Left lung (tissue), 10 donors: ENCODE data around the gene PIK3R1. TPM values are rescaled to one million over a fixed set of nuclear protein-coding genes. Genes with fewer than 3 reads are reported as not detected.

Experiments used
- ATAC-seq: fragments of 200-7000 bp; cut with Tn5 transposase; one replicate; pipeline ENCODE4 v1.9.1; 2020; ENCODE audit warnings: moderate library complexity
- DNase-seq, 4 donors: peaks; one replicate each; pipeline ENCODE4 v3.0.0-alpha.2; 2013 to 2020
- H3K27ac ChIP-seq, 2 donors: fragments of 200-600 bp; sonication (generic) in 1 of 2; one replicate each; pipeline versions ENCODE4 v1.5.0 to v1.8.0; 2020 to 2021
- H3K27me3 ChIP-seq, 2 donors: fragments of 200-600 bp; sonication (generic) in 1 of 2; one replicate each; pipeline versions ENCODE4 v1.5.0 to v1.8.0; 2020 to 2021
- H3K36me3 ChIP-seq, 2 donors: fragments of 200-600 bp; sonication (generic) in 1 of 2; one replicate each; pipeline versions ENCODE4 v1.5.0 to v1.8.0; 2020 to 2021
- H3K4me1 ChIP-seq, 2 donors: fragments of 200-600 bp; one replicate each; pipeline ENCODE4 v1.8.0; 2021
- H3K4me3 ChIP-seq, 2 donors: fragments of 200-600 bp; sonication (generic) in 1 of 2; one replicate each; pipeline versions ENCODE4 v1.5.0 to v1.8.0; 2020 to 2021; ENCODE audit warnings: mild to moderate bottlenecking in 1 of 2
- H3K9me3 ChIP-seq, 2 donors: fragments of 200-600 bp; sonication (generic) in 1 of 2; one replicate each; pipeline versions ENCODE4 v1.5.0 to v1.8.0; 2020 to 2021
- CTCF ChIP-seq, 2 donors: fragments of 200-600 bp; sonication (generic) in 1 of 2; IDR thresholded peaks; one replicate each; pipeline versions ENCODE4 v1.5.0 to v1.8.0; 2021; ENCODE audit warnings: antibody characterized with exemption in 2 of 2
- intact Hi-C, 2 donors: fragments of 100-400 bp; cut with DNase I; formaldehyde crosslinking; loops; one replicate each; pipeline versions ENCODE4 v1.11.2 to v1.14.2; 2022
- polyA plus RNA-seq, 6 donors: library from polyadenylated mRNA; unstranded; fragments of 120-200 nt; gene quantifications; one replicate each; pipeline ENCODE4 v1.2.1, GENCODE V29; 2013; ENCODE audit not compliant: insufficient read length in 6 of 6
- total RNA-seq, 2 donors: library from RNA; stranded (reverse); fragmentation: NEBNext Ultra II Directional; extraction: Animal tissue kit (Norgen Biotek cat#: 25700); gene quantifications; one replicate each; pipeline ENCODE4 v1.2.1, GENCODE V29; 2021
- donor health status: DM: no; HTN: yes; CAD: no.
- donor health status: DM: no; HTN: no; CAD: no.

Gene PIK3R1
- total and polyA plus RNA-seq, 8 donors = 70.9 to 92.9 (median 80.5) TPM

- no peak overlapping the region for H3K27ac ChIP-seq
- ATAC-seq = no peak
Observed at GRCh38 chr5:68303038-68303738, 87.6 kb downstream of the PIK3R1 start.

GRCh38 chr5:68303754-68304420, 88.3 kb downstream of the PIK3R1 start:
- Histone ChIP-seq H3K27me3 (no peaks in the 10 kb centered on the region), H3K4me3 (no peak overlapping the region), H3K27ac (no peak overlapping the region), H3K4me1 (no peaks in the 10 kb centered on the region), H3K9me3 (no peaks in the 10 kb centered on the region), H3K36me3 (peaks cover 0 to 18% of the 10 kb centered on the region in 2 donors)
- DNase-seq (no peak), ATAC-seq (no peak)
- TF ChIP-seq CTCF (IDR thresholded peaks at IDR 0.05) = no peak
- intact Hi-C loops = no loop called here

More at GRCh38 chr5:68303038-68303738, 87.6 kb downstream of the PIK3R1 start:
- Histone ChIP-seq H3K36me3 (peaks cover 0 to 25% of the 10 kb centered on the region in 2 donors), H3K4me1 (no peaks in the 10 kb centered on the region), H3K27me3 (no peaks in the 10 kb centered on the region), H3K9me3 (no peaks in the 10 kb centered on the region), H3K4me3 (no peak overlapping the region)
- no peak for DNase-seq
- intact Hi-C loops = no loop called here
- TF ChIP-seq CTCF (IDR thresholded peaks at IDR 0.05) = no peak

- H3K4me3 ChIP-seq = no peak overlapping the region
- H3K36me3 ChIP-seq = peaks cover 0 to 11% of the 10 kb centered on the region in 2 donors
- H3K27me3 ChIP-seq = no peaks in the 10 kb centered on the region
- intact Hi-C loops = no loop called here
- no peaks in the 10 kb centered on the region for H3K9me3 ChIP-seq
- no peak overlapping the region for H3K27ac ChIP-seq
- DNase-seq (no peak), ATAC-seq (no peak)
- H3K4me1 ChIP-seq = no peaks in the 10 kb centered on the region
- no peak for TF ChIP-seq CTCF (IDR thresholded peaks at IDR 0.05)
Observed at GRCh38 chr5:68304421-68305052, 89.0 kb downstream of the PIK3R1 start.

GRCh38 chr5:68305223-68305870, 89.8 kb downstream of the PIK3R1 start:
- DNase-seq = no peak
- Histone ChIP-seq H3K27ac (no peak overlapping the region), H3K9me3 (no peaks in the 10 kb centered on the region), H3K4me3 (no peak overlapping the region), H3K36me3 (peaks cover 0 to 3% of the 10 kb centered on the region in 2 donors), H3K4me1 (no peaks in the 10 kb centered on the region), H3K27me3 (no peaks in the 10 kb centered on the region)
- no peak for TF ChIP-seq CTCF (IDR thresholded peaks at IDR 0.05)
- ATAC-seq = no peak
- intact Hi-C loops = no loop called here
